B cell (primary cell): ENCODE results near the gene CNN1. TPM values are rescaled to one million over a fixed set of nuclear protein-coding genes. Genes with fewer than 3 reads are reported as not detected.

ENCODE experiments used
- ATAC-seq: fragments of 200-7000 bp; cut with Tn5 transposase; one replicate; pipeline ENCODE4 v1.10.0; 2021; ENCODE audit warnings: low read depth, mild to moderate bottlenecking, moderate number of reproducible peaks, moderate library complexity
- CTCF ChIA-PET: fragments of 350-600 bp; sonication (Branson Sonifier 250); formaldehyde crosslinking; loops from one replicate; lab custom pipeline; 2021; ENCODE audit warnings: antibody characterized with exemption, inconsistent platforms; lab: Charles Lee
- POLR2A ChIA-PET: fragments of 350-600 bp; sonication (Branson Sonifier 250); formaldehyde crosslinking; loops from one replicate; lab custom pipeline; 2021; ENCODE audit warnings: antibody characterized with exemption; lab: Charles Lee
- DNase-seq: peaks from one replicate; pipeline ENCODE4 v3.0.0; 2013
- H2AFZ ChIP-seq: 2 replicates; pipeline ENCODE4 v1.6.1; 2012; ENCODE audit warnings: mild to moderate bottlenecking, low read depth, low read length; ENCODE audit not compliant: insufficient read depth, poor library complexity, severe bottlenecking
- H3K27ac ChIP-seq, 2 donors: 1 replicate in 1 of 2; 2 replicates in 1 of 2; pipeline ENCODE4 v1.5.1; 2012 to 2013; ENCODE audit warnings: low read length in 2 of 2, mild to moderate bottlenecking in 2 of 2, moderate library complexity in 1 of 2
- H3K27me3 ChIP-seq, 4 experiments: fragments of 200-600 bp in 1 of 4; sonication (generic) in 1 of 4; replicated peaks in 1 of 4; 1 replicate in 2 of 4; 2 replicates in 2 of 4; pipeline versions ENCODE4 v1.6.1 to v1.7.0; 2013 to 2016; ENCODE audit warnings: low read length in 3 of 4, mild to moderate bottlenecking in 2 of 4, mixed read lengths in 1 of 4, moderate library complexity in 1 of 4; ENCODE audit not compliant: insufficient read depth in 4 of 4, control insufficient read depth in 3 of 4; ENCODE audit errors: control extremely low read depth in 1 of 4
- H3K36me3 ChIP-seq, 2 experiments: replicated peaks in 1 of 2; 1 replicate in 1 of 2; 2 replicates in 1 of 2; pipeline versions ENCODE4 v1.6.1 to v1.7.1; 2013; ENCODE audit warnings: low read length in 1 of 2; ENCODE audit not compliant: insufficient read depth in 2 of 2, control insufficient read depth in 1 of 2; ENCODE audit errors: control extremely low read depth in 1 of 2, extremely low read depth in 1 of 2
- H3K4me1 ChIP-seq, 2 donors: fragments of 200-600 bp in 1 of 2; sonication (generic) in 1 of 2; 1 replicate in 1 of 2; 2 replicates in 1 of 2; pipeline versions ENCODE4 v1.5.1 to v1.6.1; 2013 to 2017; ENCODE audit warnings: low read length in 2 of 2; ENCODE audit not compliant: control insufficient read depth in 2 of 2, insufficient read depth in 2 of 2
- H3K4me2 ChIP-seq: replicated peaks from 2 replicates; pipeline ENCODE3; 2012; ENCODE audit warnings: mild to moderate bottlenecking, low read depth, low read length; ENCODE audit not compliant: poor library complexity, severe bottlenecking
- H3K4me3 ChIP-seq, 5 experiments: fragments of 200-600 bp in 1 of 5; sonication (generic) in 1 of 5; 1 replicate in 3 of 5; 2 replicates in 2 of 5; pipeline versions ENCODE4 v1.5.1 to v1.7.0; 2011 to 2016; ENCODE audit warnings: low read length in 4 of 5, mild to moderate bottlenecking in 4 of 5, low read depth in 2 of 5, control low read depth in 1 of 5, moderate library complexity in 1 of 5; ENCODE audit not compliant: insufficient read depth in 1 of 5; ENCODE audit errors: control extremely low read depth in 1 of 5, extremely low read depth in 1 of 5
- H3K79me2 ChIP-seq: fragments of 200-600 bp; sonication (generic); one replicate; pipeline ENCODE4 v1.6.0; 2016; ENCODE audit warnings: low read length; ENCODE audit not compliant: control insufficient read depth, insufficient read depth
- H3K9ac ChIP-seq: fragments of 200-600 bp; sonication (generic); 2 replicates; pipeline ENCODE4 v1.6.1; 2017; ENCODE audit warnings: mild to moderate bottlenecking, low read length, moderate library complexity
- H3K9me3 ChIP-seq, 3 donors: one replicate each; pipeline versions ENCODE4 v1.6.1 to v1.7.1; 2013; ENCODE audit warnings: low read length in 2 of 3; ENCODE audit not compliant: control insufficient read depth in 2 of 3, insufficient read depth in 1 of 3; ENCODE audit errors: control extremely low read depth in 1 of 3
- H4K20me1 ChIP-seq: 2 replicates; pipeline ENCODE4 v1.6.0; 2012; ENCODE audit warnings: mild to moderate bottlenecking, low read length; ENCODE audit not compliant: insufficient read depth, control insufficient read depth, poor library complexity, severe bottlenecking
- H3K27ac Mint-ChIP-seq: one replicate; pipeline ENCODE4 v1.8.0; 2021; ENCODE audit warnings: mixed read lengths
- H3K27me3 Mint-ChIP-seq: one replicate; pipeline ENCODE4 v1.8.0; 2021; ENCODE audit warnings: mixed read lengths
- H3K4me1 Mint-ChIP-seq: one replicate; pipeline ENCODE4 v1.8.0; 2021; ENCODE audit warnings: mixed read lengths
- H3K4me3 Mint-ChIP-seq: one replicate; pipeline ENCODE4 v1.8.0; 2021; ENCODE audit warnings: mixed read lengths
- H3K9me3 Mint-ChIP-seq: one replicate; pipeline ENCODE4 v1.8.0; 2022; ENCODE audit warnings: mixed read lengths; ENCODE audit not compliant: insufficient read depth
- EZH2 ChIP-seq: IDR thresholded peaks from 2 replicates; pipeline ENCODE4 v1.6.1; 2012; ENCODE audit warnings: borderline replicate concordance, low read depth, mild to moderate bottlenecking, moderate library complexity, low read length; ENCODE audit not compliant: insufficient read depth, poor library complexity, severe bottlenecking
- WGBS: methylation state at CpG from one replicate; pipeline ENCODE4 v1.1.5; 2013; ENCODE audit warnings: missing lambda C conversion rate; ENCODE audit not compliant: insufficient coverage; 5-methylcytosine and 5-hydroxymethylcytosine counted together
- intact Hi-C: fragments of 100-400 bp; cut with micrococcal nuclease; formaldehyde crosslinking; loops from one replicate; pipeline ENCODE4 v1.10.0; 2022
- polyA plus RNA-seq: library from polyadenylated mRNA; depleted of rRNA; stranded (reverse); fragments of >200 nt; gene quantifications from 2 replicates; pipeline ENCODE4 v1.2.3, GENCODE V29; 2012
- total RNA-seq, 2 donors: library from RNA; stranded (reverse); fragments of 120-200 nt in 1 of 2; gene quantifications; 1 replicate in 1 of 2; 2 replicates in 1 of 2; pipeline versions ENCODE4 v1.2.3 to v1.2.4, GENCODE V29; 2013 to 2022
- TF ChIP-seq, protein P1 (sequence below): fragments of 200-600 bp; IDR thresholded peaks from one replicate; pipeline ENCODE4 v1.8.0; 2022; ENCODE audit warnings: antibody characterized with exemption, mild to moderate bottlenecking

Gene CNN1
- total and polyA plus RNA-seq, 2 donors (not counting 1 experiment from before 2014, with no cell fraction given), result not detected

DNA sequence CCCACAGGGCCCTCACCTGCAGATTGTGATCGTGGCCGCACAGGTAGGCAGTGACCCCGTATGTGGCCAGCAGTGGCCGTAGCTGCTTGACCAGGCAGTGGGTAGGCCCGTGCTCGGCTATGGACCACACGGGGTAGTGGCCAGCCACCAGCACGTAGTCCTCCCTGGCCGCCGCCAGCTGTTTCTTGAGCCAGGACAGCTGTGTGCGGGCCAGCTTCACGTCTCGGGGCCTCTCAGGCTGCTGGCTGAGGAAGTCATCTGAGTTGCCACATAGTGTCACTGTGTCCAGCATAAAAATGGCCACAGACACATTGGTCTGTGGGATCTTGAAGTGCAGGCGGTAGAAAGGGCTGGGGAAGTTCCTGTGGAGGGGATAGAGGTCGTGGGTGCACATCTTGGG, 37.6 kb downstream of the CNN1 start:
- Histone ChIP-seq H3K9ac (no peak overlapping the region), H3K79me2 (peaks cover 5% of the 10 kb centered on the region), H3K9me3 (no peaks in the 10 kb centered on the region), H3K27me3 (no peaks in the 10 kb centered on the region), H2AFZ (no peak overlapping the region), H3K4me3 (no peak overlapping the region), H3K4me2 (peak overlapping the region; percentile 3), H3K4me1 (peaks cover 54 to 83% of the 10 kb centered on the region in 2 donors), H4K20me1 (no peaks in the 10 kb centered on the region), H3K36me3 (peaks cover 0 to 22% of the 10 kb centered on the region in 2 experiments), H3K27ac (peak overlapping the region in 1 of 2 donors; percentile 18)
- 93% methylated on average over 15 of the region's 15 CpGs for WGBS
- peaks cover 61% of the 10 kb centered on the region for H3K4me1 Mint-ChIP-seq
- no peaks in the 10 kb centered on the region for H3K27me3 Mint-ChIP-seq
- peak overlapping the region; percentile 91 for H3K4me3 Mint-ChIP-seq
- intact Hi-C loops, result no loop called here
- peak overlapping the region; percentile 88 for H3K27ac Mint-ChIP-seq
- TF ChIP-seq EZH2, result no peak
- TF ChIP-seq, protein P1, sequence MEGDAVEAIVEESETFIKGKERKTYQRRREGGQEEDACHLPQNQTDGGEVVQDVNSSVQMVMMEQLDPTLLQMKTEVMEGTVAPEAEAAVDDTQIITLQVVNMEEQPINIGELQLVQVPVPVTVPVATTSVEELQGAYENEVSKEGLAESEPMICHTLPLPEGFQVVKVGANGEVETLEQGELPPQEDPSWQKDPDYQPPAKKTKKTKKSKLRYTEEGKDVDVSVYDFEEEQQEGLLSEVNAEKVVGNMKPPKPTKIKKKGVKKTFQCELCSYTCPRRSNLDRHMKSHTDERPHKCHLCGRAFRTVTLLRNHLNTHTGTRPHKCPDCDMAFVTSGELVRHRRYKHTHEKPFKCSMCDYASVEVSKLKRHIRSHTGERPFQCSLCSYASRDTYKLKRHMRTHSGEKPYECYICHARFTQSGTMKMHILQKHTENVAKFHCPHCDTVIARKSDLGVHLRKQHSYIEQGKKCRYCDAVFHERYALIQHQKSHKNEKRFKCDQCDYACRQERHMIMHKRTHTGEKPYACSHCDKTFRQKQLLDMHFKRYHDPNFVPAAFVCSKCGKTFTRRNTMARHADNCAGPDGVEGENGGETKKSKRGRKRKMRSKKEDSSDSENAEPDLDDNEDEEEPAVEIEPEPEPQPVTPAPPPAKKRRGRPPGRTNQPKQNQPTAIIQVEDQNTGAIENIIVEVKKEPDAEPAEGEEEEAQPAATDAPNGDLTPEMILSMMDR, result no peak
- CTCF ChIA-PET, result interaction anchor here (1.0 to 2.7 kb wide), 3 partner anchors 10 to 16 kb away, joined by 3 to 13 read pairs (median 6); no protein-coding TSS in a partner anchor
- POLR2A ChIA-PET, result interaction anchor here (0.6 to 3.0 kb wide), 4 partner anchors 8 to 24 kb away, joined by 3 to 19 read pairs (median 8); no protein-coding TSS in a partner anchor
- no peaks in the 10 kb centered on the region for H3K9me3 Mint-ChIP-seq
- no peak for ATAC-seq
- no peak for DNase-seq

DNA sequence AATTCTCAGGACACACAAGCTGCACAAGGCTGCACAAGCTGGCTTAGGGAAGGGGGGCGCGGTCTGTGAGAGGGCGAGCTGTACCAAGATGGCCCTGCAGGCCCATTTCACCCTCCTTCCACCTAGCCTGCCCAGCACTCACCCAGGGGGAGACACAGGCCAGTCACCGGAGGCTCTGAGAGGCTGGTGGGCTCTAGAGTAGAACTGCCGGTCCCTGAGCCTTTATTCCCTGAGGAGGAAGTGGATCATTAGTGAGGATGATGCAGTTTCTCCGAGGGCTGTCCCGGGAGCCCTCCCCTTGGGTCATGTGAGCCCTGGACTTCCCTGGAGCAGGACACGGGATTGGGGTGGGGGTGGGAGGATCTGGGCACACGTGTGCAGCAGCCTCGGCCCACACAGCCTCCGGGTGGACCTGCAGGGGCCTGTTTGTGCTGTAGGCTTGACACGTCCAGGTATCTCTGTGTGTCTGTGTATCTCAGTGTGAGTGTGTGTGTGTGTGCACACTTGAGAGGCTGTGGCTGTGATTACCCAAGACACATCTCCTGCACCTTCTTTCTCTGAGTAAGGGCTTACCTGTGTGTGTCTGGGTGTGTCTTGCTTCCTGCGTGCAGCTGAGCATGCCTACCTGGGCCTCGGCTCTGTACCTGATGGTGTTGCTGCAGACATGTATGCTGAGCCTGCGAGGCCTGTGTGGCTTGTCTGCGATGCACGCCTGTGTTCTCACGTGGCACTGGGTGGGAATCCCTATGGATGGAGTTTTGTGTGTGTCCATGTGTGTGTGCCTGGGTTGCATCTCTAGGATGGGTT, 39.0 kb downstream of the CNN1 start, which contains the start of gene ACP5:
ACP5 (minus strand) TSS at position 195 of the 807 bp plus-strand sequence. CDS start 328 bp downstream, outside the sequence.
- TF ChIP-seq, protein P1, result no peak
- TF ChIP-seq EZH2, result no peak
- CTCF ChIA-PET, result interaction anchor here (1.5 to 7.2 kb wide), 4 partner anchors 9 to 49 kb away, joined by 5 to 61 read pairs (median 6); partner anchors contain the start of gene ECSIT

More for the DNA sequence above, 39.0 kb downstream of the CNN1 start, which contains the start of gene ACP5:
- Histone ChIP-seq H3K4me3 (peak within 1 kb of the TSS in 4 of 5 experiments; percentile 61 to 80 (median 68)), H3K79me2 (peaks cover 5% of the 10 kb centered on the region), H3K4me1 (peaks cover 64 to 94% of the 10 kb centered on the region in 2 donors), H3K4me2 (peak within 1 kb of the TSS; percentile 93), H3K27me3 (no peaks in the 10 kb centered on the region), H4K20me1 (no peaks in the 10 kb centered on the region), H2AFZ (peak within 1 kb of the TSS; percentile 72), H3K9me3 (no peaks in the 10 kb centered on the region), H3K27ac (peak within 1 kb of the TSS; percentile 67 to 77), H3K9ac (peak within 1 kb of the TSS; percentile 75), H3K36me3 (peaks cover 0 to 19% of the 10 kb centered on the region in 2 experiments)
- no peaks in the 10 kb centered on the region for H3K9me3 Mint-ChIP-seq
- POLR2A ChIA-PET, result interaction anchor here (1.7 to 3.0 kb wide), 2 partner anchors 9 to 16 kb away, joined by 4 to 19 read pairs; no protein-coding TSS in a partner anchor
- intact Hi-C loops, result no loop called here
- H3K4me1 Mint-ChIP-seq, result peaks cover 67% of the 10 kb centered on the region
- H3K27ac Mint-ChIP-seq, result peak within 1 kb of the TSS; percentile 94
- DNase-seq (peak; percentile 41), ATAC-seq (no peak)
- no peaks in the 10 kb centered on the region for H3K27me3 Mint-ChIP-seq
- H3K4me3 Mint-ChIP-seq, result peak within 1 kb of the TSS; percentile 91
- 59% methylated on average over 13 of the region's 18 CpGs for WGBS
